ENCODE results near the gene GNB3. TPM values are rescaled to one million over a fixed set of nuclear protein-coding genes. Genes with fewer than 3 reads are reported as not detected.

Gene GNB3
- polyA plus RNA-seq, 1 of the 3 experiments (the other 2 are of a cell fraction), result 12.9 TPM

DNA sequence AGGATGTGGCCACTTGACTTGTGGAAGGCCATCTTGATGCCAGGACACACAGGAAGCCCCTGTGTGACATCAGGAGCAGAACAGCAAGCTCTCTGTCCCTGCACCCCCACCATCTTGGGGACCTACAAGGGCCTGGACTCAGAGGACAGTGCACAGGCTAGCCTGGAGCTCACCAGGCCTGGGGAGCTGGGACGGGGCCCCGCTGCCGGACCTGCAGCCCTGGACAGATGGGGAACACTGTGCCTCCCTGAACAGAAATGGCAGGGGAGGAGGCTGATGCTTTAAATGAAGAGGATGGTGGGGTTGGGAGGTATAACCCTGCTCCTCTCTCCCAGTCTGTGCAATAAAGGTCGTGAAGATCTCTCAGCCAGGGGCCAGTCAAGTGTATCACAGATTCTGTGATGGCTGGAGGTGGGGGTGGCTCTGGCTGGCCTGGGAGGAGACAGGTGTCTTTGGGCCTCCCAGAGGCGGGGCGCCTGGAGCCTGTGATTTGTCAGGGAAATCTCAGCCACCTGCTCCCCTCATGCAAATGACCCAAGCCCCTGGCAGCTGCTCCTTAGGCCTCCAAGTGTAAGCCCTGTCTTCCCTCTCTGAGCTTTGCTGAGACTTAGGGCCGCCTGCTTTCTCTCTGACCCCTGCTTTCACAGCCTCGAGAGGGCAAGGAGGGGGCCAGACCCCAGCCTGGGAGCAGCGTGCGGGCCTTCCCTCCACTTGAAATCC lies 1.1 kb upstream of the GNB3 start:
- Histone ChIP-seq H3K9me3 (no peaks in the 10 kb centered on the region), H3K27me3 (ENCODE audit: insufficient read depth) (no peaks in the 10 kb centered on the region), H3F3A (replicated peaks; ENCODE audit: insufficient read depth) (peaks cover 4% of the 10 kb centered on the region), H2AFZ (ENCODE audit: low read depth) (no peak overlapping the region), H3K9ac (no peak overlapping the region), H3K4me1 (ENCODE audit: control insufficient read depth in 1 of 2, insufficient read depth in 2 of 2, low read depth in 1 of 2, low read length in 1 of 2) (no peaks in the 10 kb centered on the region), H3K79me2 (ENCODE audit: insufficient read depth) (no peaks in the 10 kb centered on the region), H4K20me1 (ENCODE audit: insufficient read depth) (0 out of 2 replicates have a peak, but pooled peaks cover 6% of the 10 kb centered on the region), H3K4me2 (no peak overlapping the region), H3K27ac (ENCODE audit: low read depth in 2 of 2, low read length in 1 of 2) (no peak overlapping the region), H3K36me3 (replicated peaks in 1 of 2; ENCODE audit: control insufficient read depth in 1 of 2, insufficient read depth in 2 of 2, low read length in 1 of 2) (peaks cover 31 to 58% of the 10 kb centered on the region in 2 experiments), H3K4me3 (ENCODE audit: low read depth in 2 of 2, low read length in 1 of 2) (no peak overlapping the region), H3K9me2 (no peaks in the 10 kb centered on the region)
- DNase-seq, result no peak
- CTCF ChIA-PET, result interaction anchor here (0.6 to 19.4 kb wide), 14 partner anchors 9 to 155 kb away, joined by 3 to 225 read pairs (median 3); partner anchors contain the start of genes CDCA3, MLF2, P3H3 and SPSB2
- WGBS (ENCODE audit: low lambda C conversion rate), result 93% methylated on average over 5 of the region's 10 CpGs
- POLR2A ChIA-PET, result interaction anchor here (3.4 to 4.2 kb wide), 2 partner anchors 12 to 33 kb away, joined by 9 to 22 read pairs; partner anchors contain the start of genes CDCA3, SPSB2 and USP5
- TF ChIP-seq, protein P1, sequence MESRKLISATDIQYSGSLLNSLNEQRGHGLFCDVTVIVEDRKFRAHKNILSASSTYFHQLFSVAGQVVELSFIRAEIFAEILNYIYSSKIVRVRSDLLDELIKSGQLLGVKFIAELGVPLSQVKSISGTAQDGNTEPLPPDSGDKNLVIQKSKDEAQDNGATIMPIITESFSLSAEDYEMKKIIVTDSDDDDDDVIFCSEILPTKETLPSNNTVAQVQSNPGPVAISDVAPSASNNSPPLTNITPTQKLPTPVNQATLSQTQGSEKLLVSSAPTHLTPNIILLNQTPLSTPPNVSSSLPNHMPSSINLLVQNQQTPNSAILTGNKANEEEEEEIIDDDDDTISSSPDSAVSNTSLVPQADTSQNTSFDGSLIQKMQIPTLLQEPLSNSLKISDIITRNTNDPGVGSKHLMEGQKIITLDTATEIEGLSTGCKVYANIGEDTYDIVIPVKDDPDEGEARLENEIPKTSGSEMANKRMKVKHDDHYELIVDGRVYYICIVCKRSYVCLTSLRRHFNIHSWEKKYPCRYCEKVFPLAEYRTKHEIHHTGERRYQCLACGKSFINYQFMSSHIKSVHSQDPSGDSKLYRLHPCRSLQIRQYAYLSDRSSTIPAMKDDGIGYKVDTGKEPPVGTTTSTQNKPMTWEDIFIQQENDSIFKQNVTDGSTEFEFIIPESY (IDR thresholded peaks at IDR 0.05; ENCODE audit: borderline replicate concordance, low read depth), result no peak
- TF ChIP-seq, protein P2, sequence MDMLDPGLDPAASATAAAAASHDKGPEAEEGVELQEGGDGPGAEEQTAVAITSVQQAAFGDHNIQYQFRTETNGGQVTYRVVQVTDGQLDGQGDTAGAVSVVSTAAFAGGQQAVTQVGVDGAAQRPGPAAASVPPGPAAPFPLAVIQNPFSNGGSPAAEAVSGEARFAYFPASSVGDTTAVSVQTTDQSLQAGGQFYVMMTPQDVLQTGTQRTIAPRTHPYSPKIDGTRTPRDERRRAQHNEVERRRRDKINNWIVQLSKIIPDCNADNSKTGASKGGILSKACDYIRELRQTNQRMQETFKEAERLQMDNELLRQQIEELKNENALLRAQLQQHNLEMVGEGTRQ (IDR thresholded peaks at IDR 0.05; ENCODE audit: borderline replicate concordance, low read depth, low read length), result no peak
- TF ChIP-seq, protein P3, sequence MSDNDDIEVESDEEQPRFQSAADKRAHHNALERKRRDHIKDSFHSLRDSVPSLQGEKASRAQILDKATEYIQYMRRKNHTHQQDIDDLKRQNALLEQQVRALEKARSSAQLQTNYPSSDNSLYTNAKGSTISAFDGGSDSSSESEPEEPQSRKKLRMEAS (IDR thresholded peaks at IDR 0.05; ENCODE audit: low read depth), result no peak
- TF ChIP-seq JUND (IDR thresholded peaks at IDR 0.05) (no peak), NFIC (IDR thresholded peaks at IDR 0.05; ENCODE audit: borderline replicate concordance) (no peak), FOXJ3 (CRISPR knock-in tag; IDR thresholded peaks at IDR 0.05) (no peak), MXI1 (IDR thresholded peaks at IDR 0.05; ENCODE audit: low read depth, low read length) (no peak), YY1 (IDR thresholded peaks at IDR 0.05; ENCODE audit: low read depth) (no peak), FOSL2 (IDR thresholded peaks at IDR 0.05; ENCODE audit: borderline replicate concordance, low read depth) (no peak), CHD2 (IDR thresholded peaks at IDR 0.05; ENCODE audit: low read length, partially characterized antibody) (no peak), EZH2phosphoT487 (IDR thresholded peaks at IDR 0.05; ENCODE audit: borderline replicate concordance, low read depth) (no peak), ELF1 (IDR thresholded peaks at IDR 0.05) (no peak), TCF12 (IDR thresholded peaks at IDR 0.05) (no peak)
- TF ChIP-seq, protein P4, sequence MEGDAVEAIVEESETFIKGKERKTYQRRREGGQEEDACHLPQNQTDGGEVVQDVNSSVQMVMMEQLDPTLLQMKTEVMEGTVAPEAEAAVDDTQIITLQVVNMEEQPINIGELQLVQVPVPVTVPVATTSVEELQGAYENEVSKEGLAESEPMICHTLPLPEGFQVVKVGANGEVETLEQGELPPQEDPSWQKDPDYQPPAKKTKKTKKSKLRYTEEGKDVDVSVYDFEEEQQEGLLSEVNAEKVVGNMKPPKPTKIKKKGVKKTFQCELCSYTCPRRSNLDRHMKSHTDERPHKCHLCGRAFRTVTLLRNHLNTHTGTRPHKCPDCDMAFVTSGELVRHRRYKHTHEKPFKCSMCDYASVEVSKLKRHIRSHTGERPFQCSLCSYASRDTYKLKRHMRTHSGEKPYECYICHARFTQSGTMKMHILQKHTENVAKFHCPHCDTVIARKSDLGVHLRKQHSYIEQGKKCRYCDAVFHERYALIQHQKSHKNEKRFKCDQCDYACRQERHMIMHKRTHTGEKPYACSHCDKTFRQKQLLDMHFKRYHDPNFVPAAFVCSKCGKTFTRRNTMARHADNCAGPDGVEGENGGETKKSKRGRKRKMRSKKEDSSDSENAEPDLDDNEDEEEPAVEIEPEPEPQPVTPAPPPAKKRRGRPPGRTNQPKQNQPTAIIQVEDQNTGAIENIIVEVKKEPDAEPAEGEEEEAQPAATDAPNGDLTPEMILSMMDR (IDR thresholded peaks at IDR 0.05), result no peak

Data from SK-N-SH (cell line).